ENCODE results near the gene MRPL52.

DNA sequence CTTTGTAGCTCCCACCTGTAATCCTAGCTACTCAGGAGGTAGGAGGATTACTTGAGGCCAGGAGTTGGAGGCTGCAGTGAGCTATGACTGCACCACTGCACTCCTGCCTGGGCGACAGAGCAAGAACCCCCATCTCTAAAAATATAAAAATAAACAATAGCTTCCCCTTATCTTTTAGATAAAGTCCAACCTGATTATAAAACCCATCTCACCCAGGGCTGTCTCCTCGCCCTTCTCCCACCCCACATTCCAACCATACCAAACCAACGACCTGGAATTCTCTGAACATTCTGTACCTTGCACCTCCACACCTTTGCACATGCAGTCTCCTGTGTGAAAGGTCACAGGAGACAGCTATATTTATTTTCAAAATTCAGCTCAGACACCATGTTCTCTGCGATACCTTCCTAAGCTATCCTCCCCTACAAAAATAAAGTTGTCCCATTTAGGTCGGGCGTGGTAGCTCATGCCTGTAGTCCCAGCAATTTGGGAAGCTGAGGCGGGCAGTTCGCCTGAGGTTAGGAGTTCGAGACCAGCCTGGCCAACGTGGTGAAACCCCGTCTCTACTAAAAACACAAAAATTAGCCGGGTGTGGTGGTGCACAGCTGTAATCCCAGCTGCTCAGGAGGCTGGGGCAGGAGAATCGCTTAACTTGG lies 22.1 kb upstream of the MRPL52 start:
- TF ChIP-seq, protein P1, sequence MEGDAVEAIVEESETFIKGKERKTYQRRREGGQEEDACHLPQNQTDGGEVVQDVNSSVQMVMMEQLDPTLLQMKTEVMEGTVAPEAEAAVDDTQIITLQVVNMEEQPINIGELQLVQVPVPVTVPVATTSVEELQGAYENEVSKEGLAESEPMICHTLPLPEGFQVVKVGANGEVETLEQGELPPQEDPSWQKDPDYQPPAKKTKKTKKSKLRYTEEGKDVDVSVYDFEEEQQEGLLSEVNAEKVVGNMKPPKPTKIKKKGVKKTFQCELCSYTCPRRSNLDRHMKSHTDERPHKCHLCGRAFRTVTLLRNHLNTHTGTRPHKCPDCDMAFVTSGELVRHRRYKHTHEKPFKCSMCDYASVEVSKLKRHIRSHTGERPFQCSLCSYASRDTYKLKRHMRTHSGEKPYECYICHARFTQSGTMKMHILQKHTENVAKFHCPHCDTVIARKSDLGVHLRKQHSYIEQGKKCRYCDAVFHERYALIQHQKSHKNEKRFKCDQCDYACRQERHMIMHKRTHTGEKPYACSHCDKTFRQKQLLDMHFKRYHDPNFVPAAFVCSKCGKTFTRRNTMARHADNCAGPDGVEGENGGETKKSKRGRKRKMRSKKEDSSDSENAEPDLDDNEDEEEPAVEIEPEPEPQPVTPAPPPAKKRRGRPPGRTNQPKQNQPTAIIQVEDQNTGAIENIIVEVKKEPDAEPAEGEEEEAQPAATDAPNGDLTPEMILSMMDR (IDR thresholded peaks at IDR 0.05): no peak
- TF ChIP-seq EP300 (IDR thresholded peaks at IDR 0.05): no peak
- TF ChIP-seq POLR2A (IDR thresholded peaks at IDR 0.05): no peak

Measured in ovary (tissue), 3 donors.